ENCODE measurements around the gene PEX5.
A peak's percentile ranks its signal among the peaks of the same experiment; 100 is the strongest.
"Not testable (repeated sequence)": the region's sequence is repeated elsewhere in the genome, so short reads cannot be mapped to it uniquely, and the experiment has no call there.

PEX5 gene

GRCh38 chr12:7160183-7160582, 29.3 kb upstream of the PEX5 start:
- DNase-seq (ENCODE audit: low spot score) = no peak

DNA sequence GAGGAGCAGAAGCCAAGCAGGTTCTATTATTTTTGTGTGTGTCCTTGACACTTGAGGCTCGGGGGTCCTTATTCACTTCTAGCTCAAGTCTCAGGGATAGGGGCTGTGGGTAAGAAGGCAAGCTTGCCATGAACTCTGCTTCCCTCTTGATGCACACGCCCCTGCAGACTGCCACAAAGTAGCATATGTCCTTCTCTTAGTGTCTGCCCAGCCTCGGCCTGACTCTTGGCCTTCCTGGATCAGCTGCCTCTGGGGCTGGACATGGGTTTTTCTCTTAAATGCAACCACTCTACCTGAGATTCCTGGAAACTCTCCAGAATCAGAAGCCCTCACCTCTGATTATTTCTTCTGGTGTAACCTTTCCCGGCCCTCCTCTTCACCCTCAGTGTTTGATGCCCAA, 28.2 kb upstream of the PEX5 start:
- no peak for DNase-seq (ENCODE audit: low spot score)

GRCh38 chr12:7161811-7162210, 27.7 kb upstream of the PEX5 start:
- DNase-seq (ENCODE audit: low spot score) = no peak

DNA sequence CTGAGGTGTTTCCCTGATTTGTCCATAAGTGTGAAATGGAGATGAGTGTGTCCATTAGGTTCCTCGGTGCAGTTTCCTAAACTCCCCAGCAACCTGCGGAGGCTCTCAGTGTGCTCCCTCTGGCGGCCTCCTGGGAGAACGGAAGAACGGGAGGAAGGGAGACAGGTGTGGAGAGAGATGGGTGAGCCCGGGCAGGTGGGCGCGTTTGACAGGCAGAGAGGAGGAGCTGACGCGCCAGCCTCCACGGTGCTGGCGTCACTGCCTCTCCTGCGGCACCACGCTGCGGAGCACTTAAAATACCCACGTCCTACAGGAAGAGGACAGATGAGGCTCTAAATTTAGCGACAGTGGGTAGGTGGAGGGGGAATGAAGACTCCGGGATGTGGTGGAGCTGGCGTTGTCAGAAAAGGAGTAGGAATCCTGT, 26.8 kb upstream of the PEX5 start:
- DNase-seq (ENCODE audit: low spot score) = peak; percentile 5

DNA sequence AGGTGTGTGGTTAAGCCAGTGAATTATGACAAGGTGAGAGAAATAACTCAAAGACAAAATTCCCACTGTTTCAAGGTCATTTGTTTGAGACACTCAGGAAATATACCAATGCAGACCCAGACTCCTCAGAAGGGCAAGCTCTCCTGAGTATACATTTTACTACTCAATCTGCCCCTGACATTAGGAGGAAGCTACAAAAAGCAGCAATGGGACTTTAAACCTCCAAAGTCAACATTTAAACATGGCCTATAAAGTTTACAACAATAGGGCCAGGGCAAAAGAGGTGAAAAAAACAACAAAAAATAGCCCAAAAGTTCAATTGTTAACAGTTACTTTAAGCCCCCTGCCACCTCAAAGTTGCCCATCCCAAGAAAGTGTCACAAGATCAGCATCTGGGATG, 19.5 kb upstream of the PEX5 start:
- DNase-seq (ENCODE audit: low spot score) = no peak

- DNase-seq (ENCODE audit: low spot score) = no peak
Observed at GRCh38 chr12:7171854-7172253, 17.6 kb upstream of the PEX5 start.

DNA sequence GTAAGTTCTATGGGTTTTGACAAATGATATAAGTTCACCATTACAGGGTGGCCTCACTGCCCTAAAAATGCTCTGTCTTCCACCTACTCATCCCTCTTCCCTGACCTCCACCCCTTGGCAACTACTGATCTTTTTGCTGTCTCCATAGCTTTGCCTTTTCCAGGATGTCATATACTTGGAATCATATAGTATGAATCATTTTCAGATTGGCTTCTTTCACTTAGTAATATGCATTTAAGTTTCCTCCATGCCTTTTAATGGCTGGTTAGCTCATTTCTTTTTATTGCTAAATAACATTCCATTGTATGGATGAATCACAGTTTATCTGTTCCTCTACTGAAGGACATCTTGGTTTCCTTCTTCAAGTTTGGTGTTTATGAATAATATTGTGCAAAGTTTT, 14.0 kb upstream of the PEX5 start:
- no peak for DNase-seq (ENCODE audit: low spot score)

DNA sequence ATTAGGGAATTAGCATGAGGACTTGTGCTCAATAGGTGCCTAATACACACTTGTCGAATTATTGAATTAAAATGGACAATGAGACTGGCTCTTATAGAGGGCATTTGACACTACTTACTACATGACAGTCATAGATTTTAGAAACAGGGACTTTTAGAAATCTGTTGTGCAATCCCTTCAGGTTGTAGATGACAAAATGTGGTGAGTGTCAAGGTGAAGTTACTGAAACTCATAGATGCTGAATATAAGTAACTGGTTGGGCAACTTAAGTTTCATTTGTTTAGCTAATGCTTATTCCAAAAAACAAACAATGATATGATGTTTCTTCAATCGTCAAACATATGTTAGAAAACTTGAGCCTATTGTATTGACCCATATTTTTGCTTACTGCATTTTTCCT, 12.9 kb upstream of the PEX5 start:
- DNase-seq (ENCODE audit: low spot score) = no peak

GRCh38 chr12:7178481-7178880, 11.0 kb upstream of the PEX5 start:
- no peak for DNase-seq (ENCODE audit: low spot score)

DNA sequence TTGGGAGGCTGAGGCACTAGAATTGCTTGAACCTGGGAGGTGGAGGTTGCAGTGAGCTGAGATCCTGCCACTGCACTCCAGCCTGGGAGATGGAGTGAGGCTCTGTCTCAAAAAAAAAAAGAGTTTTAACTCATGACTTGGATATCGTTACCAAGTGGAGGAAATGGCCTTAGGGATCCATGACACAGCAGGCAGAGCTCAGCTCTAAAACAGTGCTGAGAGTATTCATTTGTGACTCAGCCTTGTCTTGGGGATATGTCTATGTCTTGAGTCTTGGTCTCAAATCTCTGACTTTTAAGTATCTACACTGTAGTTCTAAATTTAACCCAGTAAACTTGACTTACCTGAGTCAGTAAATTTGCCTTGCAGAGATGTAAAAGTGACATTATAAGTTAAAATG, 8.8 kb upstream of the PEX5 start:
- DNase-seq (ENCODE audit: low spot score) = no peak

DNA sequence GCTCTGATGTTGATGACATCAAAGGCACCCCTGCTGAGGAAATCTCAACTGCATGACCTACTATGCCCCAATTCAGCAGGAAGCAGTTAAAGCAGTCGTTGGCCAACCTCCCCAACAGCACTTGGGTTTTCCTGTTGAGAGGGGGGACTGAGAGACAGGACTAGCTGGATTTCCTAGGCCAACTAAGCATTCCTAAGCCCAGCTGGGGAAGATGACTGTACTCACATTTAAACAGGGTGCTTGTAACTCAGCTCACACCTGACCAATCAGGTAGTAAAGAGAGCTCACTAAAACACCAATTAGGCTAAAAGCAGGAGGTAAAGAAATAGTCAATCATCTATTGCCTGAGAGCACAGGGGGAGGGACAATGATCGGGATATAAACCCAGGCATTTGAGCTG, 3.4 kb upstream of the PEX5 start:
- DNase-seq (ENCODE audit: low spot score) = not testable (repeated sequence)

DNA sequence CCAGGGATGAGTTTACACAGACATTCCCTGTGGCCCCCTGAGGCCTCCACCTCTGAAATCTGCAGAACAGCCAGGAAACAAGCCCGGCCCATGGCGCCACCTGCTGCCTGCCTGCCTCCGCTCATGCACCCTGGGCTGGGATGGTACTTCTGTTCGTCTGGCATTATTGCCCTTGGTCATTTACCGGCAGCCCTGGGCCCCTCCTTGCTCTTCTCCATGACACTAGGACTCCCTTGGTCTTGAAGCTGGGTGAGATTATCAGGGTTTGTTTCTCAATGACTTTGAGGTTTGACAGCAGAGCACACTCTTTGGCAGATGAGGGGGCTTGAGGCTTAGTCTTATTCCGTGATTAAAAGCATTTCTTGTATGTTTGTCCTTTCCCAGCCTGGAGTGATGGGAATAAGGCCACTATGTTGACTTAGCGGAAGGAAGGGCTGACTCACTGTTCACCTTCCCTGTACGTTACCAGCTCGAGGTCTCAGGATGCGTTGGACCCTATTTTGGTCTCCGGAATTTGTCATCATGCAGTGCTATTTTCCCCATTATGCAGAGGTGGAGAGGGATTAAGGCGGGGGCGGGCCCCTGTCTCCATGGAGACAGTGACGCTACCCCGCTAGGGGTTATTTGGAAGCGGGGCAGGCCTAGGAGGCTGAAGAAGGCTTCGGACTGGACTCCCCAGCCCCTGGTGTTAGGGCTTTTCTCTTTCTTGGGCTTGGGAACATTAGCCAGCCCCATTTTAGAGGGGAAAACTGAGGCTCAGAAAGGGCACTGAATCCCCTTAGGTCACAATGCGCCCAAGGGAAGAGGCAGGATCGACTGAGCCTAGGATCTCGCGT, 706 bp upstream of the PEX5 start:
- peak; percentile 50 for DNase-seq (ENCODE audit: low spot score)

- DNase-seq (ENCODE audit: low spot score) = no peak
Observed at GRCh38 chr12:7190268-7191055, 976 bp downstream of the PEX5 start.

DNA sequence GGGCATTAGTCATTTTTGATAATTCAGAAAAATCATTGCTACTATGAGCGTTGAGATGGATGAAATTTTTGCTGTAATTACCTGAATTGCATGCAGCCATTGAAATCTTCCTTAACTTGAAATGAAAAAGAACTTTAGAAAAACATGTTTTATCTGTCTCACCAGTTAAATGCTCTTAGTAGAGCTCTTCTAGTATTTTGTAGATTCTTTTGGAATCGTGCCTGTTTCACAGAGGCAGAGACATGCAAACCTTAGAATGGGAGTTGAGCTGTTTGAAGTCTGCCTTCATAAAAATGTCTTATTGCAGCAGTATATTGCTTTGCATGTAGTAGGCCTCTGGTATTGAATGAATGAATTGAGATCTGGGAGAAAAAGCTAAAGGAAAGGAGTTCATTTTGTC, 4.2 kb downstream of the PEX5 start:
- DNase-seq (ENCODE audit: low spot score) = no peak

DNA sequence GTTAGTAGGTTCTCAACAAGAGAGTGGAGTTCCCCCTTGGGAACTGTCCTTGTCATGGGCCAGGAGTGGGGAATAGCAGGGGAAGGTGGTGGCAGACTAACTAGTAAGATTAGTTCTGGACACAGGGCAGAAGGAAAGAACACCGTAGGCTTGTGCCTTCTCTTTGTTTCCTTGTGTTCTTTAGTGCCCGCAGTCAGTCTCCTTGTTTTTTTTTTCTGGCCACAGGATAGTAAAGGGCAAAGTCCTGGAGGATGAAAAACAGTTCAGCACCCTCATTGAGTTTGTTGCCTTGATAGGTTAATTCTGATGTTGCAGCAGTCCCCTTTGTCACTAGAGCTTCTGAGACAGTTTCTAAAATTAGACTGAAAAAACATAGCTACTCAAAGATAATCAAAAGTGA, 8.4 kb downstream of the PEX5 start:
- DNase-seq (ENCODE audit: low spot score) = no peak

GRCh38 chr12:7203109-7203508, 13.6 kb downstream of the PEX5 start:
- DNase-seq (ENCODE audit: low spot score) = no peak

GRCh38 chr12:7205091-7205490, 15.6 kb downstream of the PEX5 start:
- DNase-seq (ENCODE audit: low spot score) = no peak

DNA sequence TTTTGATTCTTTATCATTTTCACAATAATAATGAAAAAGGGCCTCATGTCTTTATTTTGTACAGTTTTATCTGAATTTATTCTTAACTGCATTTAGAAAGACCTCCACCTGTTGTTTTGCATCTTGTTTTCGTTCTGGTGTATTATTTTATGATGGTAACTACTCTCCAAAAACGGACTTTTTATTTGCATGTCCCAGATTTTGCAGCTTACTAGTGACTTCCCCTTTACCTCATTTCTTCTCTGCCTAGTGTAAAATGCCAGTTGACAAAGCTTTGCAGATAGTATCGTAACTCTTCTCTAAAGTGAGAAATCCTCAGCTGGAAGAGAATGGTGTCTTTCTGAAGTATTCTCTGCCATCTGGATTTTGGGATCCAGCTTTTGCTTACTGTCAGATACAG, 17.2 kb downstream of the PEX5 start:
- no peak for DNase-seq (ENCODE audit: low spot score)

DNA sequence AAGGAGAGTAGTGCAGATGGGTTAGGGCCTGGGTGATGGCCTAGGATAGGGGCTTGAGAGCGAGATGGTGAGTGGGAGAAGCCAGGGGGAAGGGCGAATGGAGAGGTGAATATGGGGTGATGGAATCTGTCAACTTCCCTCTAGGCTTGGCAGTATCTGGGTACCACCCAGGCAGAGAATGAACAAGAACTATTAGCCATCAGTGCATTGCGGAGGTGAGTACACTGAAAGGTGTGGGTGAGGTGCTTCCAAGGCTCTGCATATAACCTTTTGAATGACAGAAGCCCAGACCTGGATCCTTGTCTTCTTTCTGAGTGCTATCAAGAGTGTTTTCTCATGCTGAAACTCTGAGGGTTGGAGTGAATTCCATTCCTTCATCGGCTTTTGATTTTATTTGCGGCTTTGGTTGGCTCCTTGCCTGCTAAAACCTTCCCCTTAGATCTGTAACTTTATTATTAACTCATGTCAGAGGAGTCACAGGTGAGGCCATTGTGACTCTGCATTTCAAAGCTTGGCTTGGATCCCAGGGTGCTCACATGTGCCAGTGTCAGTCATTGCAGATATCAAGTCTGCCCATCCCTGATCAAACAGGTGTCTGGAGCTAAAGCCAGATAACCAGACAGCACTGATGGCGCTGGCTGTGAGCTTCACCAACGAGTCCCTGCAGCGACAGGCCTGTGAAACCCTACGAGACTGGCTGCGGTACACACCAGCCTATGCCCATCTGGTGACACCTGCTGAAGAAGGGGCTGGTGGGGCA, 18.6 kb downstream of the PEX5 start:
- no peak for DNase-seq (ENCODE audit: low spot score)

GRCh38 chr12:7209958-7210357, 20.5 kb downstream of the PEX5 start:
- no peak for DNase-seq (ENCODE audit: low spot score)

DNA sequence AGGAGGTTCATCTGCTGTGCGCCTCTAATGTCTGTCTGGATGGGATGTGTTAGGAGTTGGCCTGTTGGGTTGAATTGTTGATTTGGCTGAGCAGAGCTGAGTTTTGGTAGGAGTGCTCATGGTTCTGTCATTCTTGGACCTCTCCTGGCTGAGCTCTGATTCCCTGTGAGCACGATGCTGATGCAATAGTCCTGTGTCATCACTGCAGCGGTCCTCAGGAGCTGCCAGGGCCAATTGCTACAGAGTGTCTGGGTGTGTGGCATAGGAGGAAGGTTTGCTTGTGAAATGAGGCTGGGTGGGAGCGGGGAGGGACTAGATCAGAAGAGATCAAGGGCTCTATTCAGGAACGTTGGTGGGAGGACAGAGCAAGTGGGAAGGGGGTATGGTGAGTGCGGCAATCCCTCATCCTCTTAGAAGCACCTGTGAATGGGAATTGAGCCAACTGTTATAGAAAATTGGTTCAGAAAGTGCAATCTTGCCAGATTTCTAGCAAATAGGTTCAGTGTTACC, 21.2 kb downstream of the PEX5 start:
- DNase-seq (ENCODE audit: low spot score) = no peak

DNA sequence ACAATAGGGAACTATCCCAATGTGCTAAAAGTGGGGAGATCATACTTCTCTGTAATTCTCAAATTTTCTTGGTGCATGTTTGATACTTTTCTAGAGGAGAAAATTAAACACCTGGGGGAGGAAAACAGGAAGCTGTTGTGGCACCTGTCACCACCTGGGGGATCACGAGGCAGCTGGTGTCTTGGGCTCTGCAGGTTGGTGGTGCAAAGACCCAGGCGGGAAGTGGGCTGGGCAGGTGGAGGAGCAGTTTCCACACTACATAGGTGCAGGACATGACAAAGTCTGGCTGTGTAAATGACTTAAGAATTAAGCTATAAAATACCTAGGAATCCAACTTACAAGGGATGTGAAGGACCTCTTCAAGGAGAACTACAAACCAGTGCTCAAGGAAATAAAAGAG, 23.2 kb downstream of the PEX5 start:
- DNase-seq (ENCODE audit: low spot score) = no peak

GRCh38 chr12:7213745-7214144, 24.3 kb downstream of the PEX5 start:
- DNase-seq (ENCODE audit: low spot score) = not testable (repeated sequence)

Data from CD4-positive, alpha-beta T cell treated with Interleukin-15 for 4 hours (primary cell).